ENCODE data around the gene HIGD1A.

The HIGD1A gene

DNA sequence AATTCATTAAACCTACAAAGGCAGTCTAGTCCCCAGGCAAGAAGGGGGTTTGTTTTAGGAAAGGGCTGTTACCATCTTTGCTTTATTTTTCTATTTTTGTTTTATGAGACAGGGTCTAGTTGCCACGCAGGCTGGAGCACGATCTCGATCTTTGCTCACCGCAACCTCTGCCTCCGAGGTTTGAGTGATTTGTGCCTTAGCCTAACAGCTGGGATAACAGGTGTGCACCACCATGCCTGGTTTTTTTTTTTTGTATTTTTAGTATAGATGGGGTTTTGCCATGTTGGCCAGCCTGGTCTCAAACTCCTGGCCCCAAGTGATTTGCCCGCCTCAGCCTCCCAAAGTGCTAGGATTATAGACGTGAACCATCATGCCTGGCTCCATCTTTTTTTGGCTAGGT lies 4.9 kb downstream of the HIGD1A start:
- no peak for DNase-seq (ENCODE audit: low read depth)

DNA sequence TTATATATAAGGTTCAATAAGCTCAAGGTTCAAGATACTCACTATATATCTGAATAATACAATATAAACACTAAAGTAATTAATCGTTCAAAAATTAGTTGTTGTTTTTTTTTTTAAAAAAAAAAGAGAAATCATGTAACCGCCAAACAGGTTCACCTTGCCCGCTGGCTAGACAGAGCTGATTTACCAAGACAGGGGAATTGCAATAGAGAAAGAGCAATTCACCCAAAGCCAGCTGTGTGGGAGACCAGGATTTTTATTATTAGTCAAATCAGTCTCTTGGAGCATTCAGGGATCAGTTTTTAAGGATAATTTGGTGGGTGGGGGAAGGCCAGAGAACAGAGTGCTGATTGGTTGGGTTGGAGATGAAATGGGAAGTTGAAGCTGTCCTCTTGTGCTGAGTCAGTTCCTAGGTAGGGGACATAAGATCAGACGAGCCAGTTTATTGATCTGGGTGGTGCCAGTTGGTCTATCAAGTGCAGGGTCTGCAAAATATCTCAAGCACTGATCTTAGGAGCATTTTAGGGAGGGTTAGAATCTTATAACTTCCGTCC lies 7.9 kb downstream of the HIGD1A start:
- no peak for DNase-seq (ENCODE audit: low read depth)

DNA sequence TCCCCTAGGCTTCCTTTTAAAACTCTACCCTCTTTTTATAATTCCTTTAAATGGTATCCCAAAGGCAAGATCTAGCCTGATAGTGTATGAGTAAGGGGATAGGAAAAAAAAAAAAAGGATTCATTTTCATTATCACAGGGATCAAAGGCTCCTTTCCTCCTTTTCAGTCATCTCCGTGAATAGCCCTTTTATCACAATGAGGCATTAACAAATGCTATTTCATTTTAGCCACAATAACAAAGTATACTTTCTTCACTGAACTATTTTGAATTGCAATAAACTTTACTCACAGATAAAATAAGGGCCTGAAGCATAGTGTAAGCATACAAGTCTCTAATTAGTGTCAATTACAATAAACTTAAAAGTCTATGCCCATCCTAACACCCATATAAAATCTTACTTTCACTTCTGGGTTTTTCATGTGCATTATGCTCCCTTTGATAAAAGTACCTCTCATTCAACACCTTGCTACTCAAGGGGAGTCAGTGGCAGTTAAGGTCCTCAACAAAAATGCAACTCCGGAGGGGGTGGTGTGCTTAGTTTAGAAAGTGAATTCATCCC lies 8.6 kb downstream of the HIGD1A start:
- no peak for DNase-seq (ENCODE audit: low read depth)

DNA sequence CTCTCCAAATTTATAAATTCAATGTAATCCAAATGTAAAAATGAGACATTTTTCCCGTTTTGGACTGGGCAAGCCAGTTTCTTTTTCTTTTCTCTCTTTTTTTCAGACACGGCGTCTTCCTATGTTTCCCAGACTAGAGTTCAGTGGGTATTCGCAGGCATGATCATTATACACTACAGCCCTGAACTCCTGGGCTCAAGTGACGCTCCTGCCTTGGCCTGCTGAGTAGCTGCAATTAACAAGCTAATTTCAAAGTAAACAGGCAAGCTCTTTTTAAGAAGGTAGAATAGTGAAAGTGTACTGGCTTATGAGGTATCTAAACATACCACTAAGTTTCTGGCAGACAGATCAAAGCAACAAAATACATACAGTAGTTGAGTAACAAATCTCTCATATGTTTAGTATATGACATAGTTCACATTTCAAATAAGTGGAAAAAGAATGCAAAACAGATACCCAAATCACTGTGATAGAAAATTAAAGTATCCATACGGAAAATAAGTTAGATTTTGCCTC lies 13.5 kb downstream of the HIGD1A start:
- no peak for DNase-seq (ENCODE audit: low read depth)

DNA sequence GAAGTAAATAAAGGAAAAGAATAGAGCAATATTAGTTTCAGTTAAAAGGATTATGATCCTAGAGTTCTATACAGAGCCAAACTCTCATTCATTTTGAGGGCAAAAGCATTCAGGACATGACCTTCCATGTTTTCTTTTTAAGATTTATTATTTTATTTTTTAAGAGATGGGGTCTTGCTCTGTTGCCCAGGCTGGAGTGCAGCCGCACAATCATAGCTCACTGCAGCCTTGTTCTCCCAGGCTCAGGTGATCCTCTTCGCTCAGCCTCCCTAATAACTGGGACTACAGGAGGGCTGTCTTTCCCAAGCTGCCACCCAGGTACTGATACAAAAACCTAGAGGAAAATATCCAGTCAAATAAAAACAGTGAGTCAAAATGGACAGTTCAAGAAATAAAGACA lies 17.7 kb downstream of the HIGD1A start:
- DNase-seq (ENCODE audit: low read depth) = no peak

DNA sequence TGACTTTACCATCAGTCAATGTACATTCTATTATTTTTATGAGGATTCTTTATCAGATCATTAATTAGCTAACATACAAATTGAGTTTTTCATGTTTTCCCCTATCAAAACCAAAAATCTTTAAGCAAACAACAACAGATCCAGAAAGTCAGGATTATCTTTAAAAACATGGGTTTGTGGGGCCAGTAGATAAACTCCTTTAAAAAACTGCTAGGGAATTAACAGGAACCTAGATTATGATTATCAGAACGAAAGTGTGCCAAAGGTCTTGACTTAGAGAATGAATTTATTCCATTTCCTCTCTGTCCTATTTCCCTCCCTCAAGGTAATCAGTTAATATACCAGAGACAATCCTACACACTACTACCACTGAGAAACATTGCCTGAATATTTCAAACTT lies 18.1 kb downstream of the HIGD1A start:
- DNase-seq (ENCODE audit: low read depth) = no peak

DNA sequence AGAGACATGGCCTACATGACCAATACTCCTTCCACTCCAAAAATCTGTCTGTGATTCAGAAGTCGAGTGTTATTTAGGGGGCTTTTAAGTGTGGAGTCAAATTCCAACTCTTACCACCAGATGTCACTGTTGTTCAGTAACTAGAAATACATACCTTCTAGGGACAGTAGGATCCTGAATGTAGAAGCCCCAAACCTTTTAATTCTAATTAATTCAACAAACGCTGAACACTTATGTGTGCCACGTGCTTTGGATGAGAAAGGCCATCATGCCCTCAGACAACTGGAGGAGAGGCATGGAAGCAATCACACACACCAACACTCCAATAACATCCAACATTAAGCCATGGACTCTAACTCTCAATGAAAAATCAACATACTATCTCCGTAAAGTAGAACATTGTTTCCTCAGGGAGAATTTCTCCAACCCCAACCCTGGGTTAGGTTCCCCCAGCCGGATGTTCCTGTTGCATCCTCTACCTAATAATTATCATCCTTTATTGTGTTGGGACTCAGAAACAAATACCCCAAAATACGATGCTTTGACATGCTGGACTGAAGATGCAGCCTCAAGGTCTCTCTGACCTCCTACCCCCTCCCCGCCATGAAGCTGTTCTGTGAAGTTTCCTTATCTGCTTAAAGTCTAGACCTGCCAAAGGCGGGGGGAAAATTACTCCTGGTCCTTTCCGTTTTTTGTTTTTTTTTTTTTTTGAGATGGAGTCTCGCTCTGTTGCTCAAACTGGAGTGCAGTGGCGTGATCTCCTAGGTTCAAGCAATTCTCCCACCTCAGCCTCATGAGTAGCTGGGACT lies 23.2 kb downstream of the HIGD1A start:
- peak; percentile 36 for DNase-seq (ENCODE audit: low read depth)

DNA sequence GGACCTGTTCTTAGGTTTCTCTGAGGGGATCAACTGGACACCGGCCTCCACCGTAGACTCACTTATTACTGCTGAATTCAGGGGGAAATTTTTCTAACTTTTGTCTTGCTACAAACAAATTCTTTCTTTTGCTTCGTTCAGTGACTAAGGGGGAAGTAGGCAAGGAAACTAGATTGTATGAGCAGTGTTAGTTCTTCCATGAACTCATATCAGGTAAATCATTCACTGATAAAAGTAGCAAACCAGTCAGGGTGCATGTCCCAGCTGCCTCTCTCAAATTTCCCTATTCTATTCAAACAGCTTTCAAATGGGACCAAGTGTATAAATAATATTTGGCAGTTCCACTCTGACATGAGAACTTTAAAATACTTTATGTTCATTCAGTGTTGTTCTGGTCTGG lies 23.9 kb downstream of the HIGD1A start:
- no peak for DNase-seq (ENCODE audit: low read depth)

DNA sequence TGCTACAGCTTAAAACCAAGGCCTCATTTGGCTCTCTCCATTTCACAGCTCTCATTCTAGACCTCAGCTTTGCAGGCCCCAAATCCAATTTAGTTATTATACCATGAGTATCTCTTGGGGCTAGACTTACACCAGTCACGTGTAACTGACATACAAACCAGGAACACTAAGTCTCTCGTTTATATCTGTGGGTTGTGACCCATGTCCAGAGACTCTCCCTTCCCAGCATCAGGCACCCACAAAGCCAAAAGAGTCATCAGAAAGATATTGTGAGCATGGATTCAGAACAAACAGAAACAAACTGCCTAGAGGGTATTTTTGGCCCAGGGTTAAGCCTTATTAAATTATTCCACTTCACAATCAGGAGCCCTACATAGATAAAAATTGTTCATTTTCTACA lies 25.6 kb downstream of the HIGD1A start:
- DNase-seq (ENCODE audit: low read depth) = peak; percentile 32

DNA sequence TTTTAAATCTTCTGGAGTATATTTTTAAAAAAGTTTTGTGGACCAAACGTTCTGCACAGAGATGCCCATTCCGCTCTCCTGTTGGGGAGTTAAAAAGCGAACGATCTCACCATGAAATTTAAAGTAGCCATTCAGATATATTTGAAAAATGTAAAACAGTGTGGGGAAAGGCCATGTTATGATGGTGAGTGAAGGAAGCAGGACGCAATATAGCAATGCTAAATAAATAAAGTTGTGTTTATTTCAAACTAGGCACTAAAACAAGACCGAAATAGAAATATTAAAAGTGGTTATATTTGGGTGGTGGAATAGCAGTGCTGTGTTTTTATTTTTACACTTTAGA lies 30.9 kb downstream of the HIGD1A start:
- no peak for DNase-seq (ENCODE audit: low read depth)

DNA sequence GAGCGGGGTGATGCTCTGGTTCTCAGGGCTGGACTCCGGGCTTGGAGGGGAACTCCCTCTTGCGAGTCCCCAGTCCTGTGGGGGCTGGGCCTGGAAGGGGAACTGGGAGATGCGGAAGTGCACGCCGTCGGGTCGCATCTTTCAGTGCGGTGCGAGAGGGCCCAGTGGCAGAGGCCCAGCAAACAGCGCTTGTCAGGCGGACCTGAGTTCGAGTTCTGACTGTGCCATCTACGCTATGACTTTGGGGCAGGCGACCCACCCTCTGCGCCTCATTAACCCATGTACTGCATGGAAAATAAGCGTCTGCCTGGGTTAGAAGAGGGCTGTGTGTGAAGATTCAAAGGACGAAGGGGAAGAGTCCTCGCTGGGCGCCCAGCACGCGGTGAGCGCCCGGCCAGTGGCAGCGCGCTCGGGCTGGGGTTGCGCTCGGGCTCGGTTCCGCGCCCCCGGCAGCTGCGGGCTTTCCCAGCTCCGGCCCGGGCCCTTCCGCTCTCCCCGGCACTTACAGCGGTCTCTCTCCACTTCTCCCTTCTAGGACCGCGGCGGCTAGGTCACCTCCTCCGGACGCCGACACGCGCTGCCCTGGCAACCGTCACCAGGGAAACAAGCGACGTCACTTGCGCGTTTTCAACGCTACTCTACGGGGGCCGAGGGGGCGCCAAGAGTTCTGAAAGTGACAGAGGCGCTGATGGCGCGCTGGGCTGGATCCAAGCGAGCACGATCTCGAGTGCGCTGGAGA lies 31.5 kb downstream of the HIGD1A start, which contains the start of gene CCDC13:
TSS of gene CCDC13 (minus strand) at position 584 of the 739 bp plus-strand sequence. CDS start 14,908 bp downstream, outside the sequence.
- DNase-seq (ENCODE audit: low read depth) = peak; percentile 43

DNA sequence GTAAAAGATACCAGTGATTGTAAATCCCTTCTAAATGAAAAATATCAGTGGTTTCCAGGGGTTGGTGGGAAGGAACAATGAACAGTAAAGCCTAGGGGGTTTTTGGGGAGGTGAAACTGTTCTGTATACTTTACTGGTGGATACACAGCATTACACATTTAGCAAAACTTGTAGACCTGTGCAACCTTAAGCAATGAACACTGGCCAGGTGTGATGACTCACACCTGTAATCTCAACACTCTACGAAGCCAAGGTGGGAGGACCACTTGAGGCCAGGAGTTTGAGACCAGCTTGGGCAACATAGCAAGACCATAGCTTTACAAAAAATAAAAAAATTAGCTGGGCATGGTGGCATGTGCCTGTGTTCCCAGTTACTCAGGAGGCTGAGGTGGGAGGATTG lies 33.0 kb downstream of the HIGD1A start:
- no peak for DNase-seq (ENCODE audit: low read depth)

DNA sequence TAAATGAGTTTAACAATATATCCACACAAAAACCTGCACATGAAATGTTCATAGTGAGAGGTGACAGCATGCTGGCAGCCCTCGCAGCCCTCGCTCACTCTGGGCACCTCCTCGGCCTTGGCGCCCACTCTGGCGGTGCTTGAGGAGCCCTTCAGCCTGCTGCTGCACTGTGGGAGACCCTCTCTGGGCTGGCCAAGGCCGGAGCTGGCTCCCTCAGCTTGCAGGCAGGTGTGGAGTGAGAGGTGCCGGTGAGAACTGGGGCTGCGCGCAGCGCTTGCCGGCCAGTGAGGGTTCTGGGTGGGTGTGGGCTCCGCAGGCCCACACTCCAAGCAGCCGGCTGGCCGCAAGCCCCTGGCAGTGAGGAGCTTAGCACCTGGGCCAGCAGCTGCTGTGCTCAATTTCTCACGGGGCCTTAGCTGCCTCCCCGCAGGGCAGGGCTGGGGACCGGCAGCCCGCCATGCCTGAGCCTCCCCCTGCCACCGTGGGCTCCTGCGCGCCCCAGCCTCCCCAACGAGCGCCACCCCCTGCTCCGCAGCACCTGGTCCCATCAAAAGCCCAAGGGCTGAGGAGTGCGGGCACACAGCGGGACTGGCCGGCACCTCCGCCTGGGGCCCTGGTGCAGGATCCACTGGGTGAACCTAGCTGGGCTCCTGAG lies 34.7 kb downstream of the HIGD1A start:
- no peak for DNase-seq (ENCODE audit: low read depth)

DNA sequence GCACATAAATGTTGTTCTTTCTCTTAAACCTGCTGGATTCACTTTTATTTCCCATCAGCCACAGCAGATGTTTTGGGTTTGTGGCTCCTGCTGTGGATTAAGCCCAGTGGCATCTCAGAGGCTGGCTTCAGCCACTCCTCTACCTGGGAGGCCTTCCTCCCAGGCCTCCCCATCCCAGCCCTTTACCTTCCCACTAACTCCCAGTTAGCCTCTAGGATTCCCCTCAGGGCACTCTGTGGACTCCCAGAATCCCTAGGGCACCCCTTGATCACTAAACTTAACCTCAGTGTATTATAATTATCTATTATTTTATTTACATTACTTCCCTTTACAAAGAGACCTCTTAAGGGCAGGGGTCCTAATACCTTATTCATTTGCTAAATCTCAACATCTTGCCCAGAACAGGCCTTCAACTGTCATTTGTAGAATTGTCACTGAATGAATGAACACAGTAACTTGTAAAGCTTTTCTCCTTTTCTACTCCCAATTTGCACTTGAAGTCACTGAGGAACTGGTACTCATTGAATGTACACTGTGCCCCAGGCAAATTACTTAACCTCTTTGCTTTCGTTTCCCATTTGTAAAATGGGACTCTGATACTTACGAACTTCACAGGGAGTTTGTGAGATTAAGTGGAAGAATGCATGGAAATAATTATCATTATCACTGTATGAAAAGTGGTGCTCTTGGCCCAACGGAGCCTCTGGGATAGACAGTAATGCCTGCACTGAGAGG lies 39.6 kb downstream of the HIGD1A start:
- no peak for DNase-seq (ENCODE audit: low read depth)

DNA sequence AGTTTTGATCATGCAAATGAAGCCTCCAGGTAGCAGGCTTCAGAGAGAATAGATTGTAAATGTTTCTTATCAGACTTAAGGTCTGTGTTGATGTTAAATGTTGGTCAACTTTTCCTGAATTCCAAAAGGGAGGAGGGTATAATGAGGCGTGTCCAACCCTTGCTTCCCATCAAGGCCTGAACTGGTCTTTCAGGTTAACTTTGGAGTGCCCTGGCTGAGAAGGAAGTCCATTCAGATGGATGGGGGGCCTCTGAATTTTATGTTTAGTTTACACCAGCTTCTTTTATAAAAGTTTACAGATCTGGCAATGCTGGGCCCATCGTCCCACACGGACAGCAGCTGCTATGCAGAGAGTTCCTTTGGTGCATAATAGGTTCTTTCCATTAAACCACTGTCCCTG lies 40.2 kb downstream of the HIGD1A start:
- no peak for DNase-seq (ENCODE audit: low read depth)

DNA sequence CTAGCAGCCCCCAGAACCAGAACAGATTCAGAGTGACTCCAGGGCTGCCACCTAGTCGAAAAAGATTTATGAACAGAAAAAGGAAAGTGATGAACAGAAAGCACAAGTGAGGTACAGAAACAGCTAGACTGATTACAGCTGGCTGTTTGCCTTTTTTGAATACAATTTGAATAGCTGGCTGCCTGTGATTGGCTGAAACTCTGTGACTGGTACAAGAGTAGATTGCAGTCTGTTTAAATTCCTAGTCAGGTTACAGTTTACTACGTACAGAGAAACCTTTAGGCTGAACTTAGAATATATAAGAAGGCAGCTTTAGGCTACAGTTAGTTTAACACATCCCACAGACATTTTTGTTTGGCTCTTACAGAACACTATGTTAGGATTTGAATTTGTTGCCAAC lies 41.3 kb downstream of the HIGD1A start:
- DNase-seq (ENCODE audit: low read depth) = no peak

DNA sequence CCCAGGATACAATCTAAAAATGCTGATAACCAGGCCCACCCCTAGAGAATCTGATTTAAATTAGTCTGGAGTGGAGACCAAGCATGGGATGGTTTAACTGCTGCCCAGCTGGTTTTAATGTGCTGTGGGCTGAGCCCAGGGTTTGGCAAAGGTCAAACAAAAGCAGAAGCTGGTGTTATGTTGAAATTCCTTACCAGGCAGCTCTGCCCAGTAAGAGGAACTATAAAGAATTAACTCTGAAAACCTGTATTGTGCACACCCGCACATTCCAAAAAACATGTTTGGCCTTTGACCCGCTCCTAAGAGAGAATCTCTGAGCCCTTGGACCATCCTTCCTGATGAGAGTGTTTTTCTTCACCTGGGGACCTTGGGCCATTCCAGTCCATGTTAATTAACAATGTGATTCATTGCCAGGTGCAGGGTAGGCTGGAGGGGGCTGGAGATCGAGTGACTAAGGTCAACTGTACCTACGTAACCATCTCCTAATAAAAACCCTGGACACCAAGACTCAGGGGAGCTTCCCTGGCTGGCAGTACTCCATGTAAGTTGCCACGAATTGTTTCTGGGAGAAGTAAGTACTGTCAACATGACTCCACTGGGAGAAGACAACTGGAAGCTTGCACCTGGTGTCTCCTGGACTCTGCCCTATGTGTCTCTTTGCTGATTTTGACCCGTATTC lies 42.1 kb downstream of the HIGD1A start:
- no peak for DNase-seq (ENCODE audit: low read depth)

DNA sequence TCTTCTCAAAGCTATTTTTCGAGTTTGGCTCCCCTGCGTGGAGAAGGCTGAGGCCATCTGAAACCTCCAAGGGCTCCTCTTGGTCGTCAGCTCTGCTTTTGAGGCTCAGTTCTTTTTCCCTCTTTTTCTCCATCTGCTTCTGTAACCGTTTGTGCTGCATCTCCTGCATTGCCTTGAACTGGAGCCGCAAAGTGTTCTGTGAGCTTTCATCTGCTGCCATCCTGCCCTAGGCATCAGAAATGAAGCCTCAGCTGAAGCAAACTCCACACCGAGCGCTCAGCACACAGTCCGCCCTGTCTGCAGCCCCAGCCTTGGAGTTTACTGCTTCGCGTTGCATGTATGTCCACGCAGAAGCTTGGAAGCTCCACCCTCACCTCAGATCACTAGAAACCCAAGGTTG lies 46.2 kb downstream of the HIGD1A start:
- DNase-seq (ENCODE audit: low read depth) = no peak

DNA sequence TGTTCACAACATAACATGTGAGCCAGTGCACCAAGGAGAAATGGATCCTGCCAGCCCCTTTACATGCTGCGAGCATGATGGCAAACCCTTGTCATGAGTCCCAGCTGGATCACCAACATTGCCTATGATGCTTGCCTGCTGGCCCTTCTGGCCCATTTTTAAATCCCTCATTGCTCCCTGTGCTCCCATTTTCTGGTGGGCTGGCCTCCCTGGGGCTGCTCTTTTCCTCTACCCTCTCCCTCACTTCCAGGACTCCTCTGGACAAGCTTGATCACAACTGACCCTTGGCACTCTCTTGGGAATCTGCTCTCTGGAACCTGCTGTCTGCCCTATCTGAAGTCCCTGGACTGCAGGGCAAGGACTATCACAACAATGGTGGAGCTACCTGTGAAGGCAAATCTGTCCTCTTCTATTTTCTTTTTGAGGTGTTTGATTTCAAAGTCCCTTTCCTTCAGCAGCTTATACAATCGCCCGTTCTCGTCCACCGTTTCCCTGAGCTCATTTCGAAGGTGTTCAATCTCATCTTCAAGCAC lies 47.5 kb downstream of the HIGD1A start:
- DNase-seq (ENCODE audit: low read depth) = no peak

DNA sequence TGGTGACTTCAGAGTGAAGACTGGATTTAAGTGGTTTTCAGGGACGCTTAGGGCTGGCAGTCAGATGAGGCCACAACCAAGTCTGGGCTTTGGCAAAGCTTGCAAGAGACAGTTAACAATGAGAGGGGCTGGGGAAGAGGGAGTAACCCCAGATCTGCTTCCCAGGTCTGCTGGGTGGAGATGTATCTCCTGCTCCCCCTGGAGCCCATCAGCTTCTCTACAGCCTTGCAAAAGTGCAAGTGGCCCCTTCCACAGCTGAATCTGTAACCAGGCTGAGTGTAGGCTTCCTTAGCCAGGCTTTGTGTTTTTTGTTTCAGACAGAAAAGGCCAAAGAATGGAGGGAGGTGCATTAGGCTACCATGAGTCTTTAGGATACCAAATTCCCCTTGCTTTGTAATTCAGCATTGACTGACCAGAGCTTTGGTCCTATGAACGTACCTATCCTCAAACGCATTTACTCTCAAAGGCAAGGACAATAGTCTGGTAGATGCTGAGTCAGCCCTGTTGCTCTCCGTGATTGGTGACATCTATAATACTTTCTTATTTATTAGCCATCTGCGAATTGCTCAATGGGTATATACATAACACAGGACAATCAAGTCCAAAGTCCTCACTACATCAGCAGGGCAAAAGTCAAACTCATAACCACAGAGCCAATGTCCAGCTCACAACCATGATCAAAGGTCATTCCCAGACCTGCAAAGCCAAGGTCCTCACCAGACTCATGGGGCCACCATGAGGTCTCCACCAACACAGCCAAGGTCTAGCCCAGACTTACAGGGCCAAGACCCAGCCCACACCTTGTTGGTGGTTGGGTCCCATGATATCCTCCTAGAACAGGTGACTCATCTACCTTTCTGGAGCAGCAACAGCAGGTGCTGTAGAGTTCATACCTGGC lies 48.4 kb downstream of the HIGD1A start:
- DNase-seq (ENCODE audit: low read depth) = no peak

All from GM04503 (cell line).